ENCODE results near the gene IDH3G.

Gene IDH3G

GRCh38 chrX:153773741-153774575, 20.2 kb downstream of the IDH3G start:
- no peak for DNase-seq (ENCODE audit: low read depth, low spot score)

GRCh38 chrX:153773218-153773611, 21.0 kb downstream of the IDH3G start:
- no peak for DNase-seq (ENCODE audit: low read depth, low spot score)

GRCh38 chrX:153772316-153773217, 21.6 kb downstream of the IDH3G start:
- DNase-seq (ENCODE audit: low read depth, low spot score), result no peak

GRCh38 chrX:153771415-153772315, 22.5 kb downstream of the IDH3G start:
- DNase-seq (ENCODE audit: low read depth, low spot score), result no peak

GRCh38 chrX:153770601-153771414, 23.4 kb downstream of the IDH3G start:
- no peak for DNase-seq (ENCODE audit: low read depth, low spot score)

- no peak for DNase-seq (ENCODE audit: low read depth, low spot score)
These were observed 24.1 kb downstream of the IDH3G start for GRCh38 chrX:153769865-153770600.

- DNase-seq (ENCODE audit: low read depth, low spot score), result no peak
These were observed 24.9 kb downstream of the IDH3G start for GRCh38 chrX:153769158-153769864.

GRCh38 chrX:153768311-153769157, 25.6 kb downstream of the IDH3G start:
- DNase-seq (ENCODE audit: low read depth, low spot score), result no peak

- no peak for DNase-seq (ENCODE audit: low read depth, low spot score)
These were observed 26.5 kb downstream of the IDH3G start for GRCh38 chrX:153767674-153768055.

GRCh38 chrX:153766871-153767673, 27.1 kb downstream of the IDH3G start:
- no peak for DNase-seq (ENCODE audit: low read depth, low spot score)

- no peak for DNase-seq (ENCODE audit: low read depth, low spot score)
These were observed 27.9 kb downstream of the IDH3G start for GRCh38 chrX:153766098-153766817.

- DNase-seq (ENCODE audit: low read depth, low spot score), result no peak
These were observed 28.8 kb downstream of the IDH3G start for GRCh38 chrX:153765138-153766079.

- no peak for DNase-seq (ENCODE audit: low read depth, low spot score)
These were observed 29.4 kb downstream of the IDH3G start for GRCh38 chrX:153764786-153765137.

- peak; percentile 23 for DNase-seq (ENCODE audit: low read depth, low spot score)
These were observed 30.0 kb downstream of the IDH3G start, which contains the start of gene PLXNB3 for GRCh38 chrX:153763989-153764755. TSS of gene PLXNB3 (plus strand) at chrX:153764249. CDS start at chrX:153765536, 1,287 bp downstream.
